ENCODE results near the gene ZNF577.
"Not testable (repeated sequence)": the region's sequence is repeated elsewhere in the genome, so short reads cannot be mapped to it uniquely, and the experiment has no call there.

Gene ZNF577

DNA sequence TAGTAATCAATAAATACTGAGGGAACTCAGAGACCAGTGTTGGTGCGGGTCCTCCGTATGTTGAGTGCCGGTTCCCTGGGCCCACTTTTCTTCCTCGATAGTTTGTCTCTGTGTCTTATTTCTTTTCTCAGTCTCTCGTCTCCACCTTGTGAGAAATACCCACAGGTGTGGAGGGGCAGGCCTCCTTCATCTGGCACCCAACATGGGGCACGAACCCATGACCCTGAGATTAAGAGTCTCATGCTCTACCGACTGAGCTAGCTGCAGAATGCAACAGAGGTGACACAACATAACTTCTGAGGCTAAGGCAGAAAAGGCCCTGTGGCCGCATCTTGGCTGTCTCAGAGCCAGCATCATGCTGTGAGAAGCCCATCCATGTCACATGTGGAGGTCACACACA lies 34.2 kb upstream of the ZNF577 start:
- no peak for DNase-seq (ENCODE audit: extremely low read depth, insufficient read length)
- Histone ChIP-seq H3K27me3 (replicated peaks; ENCODE audit: control insufficient read depth, insufficient read depth, low read length) (no peaks in the 10 kb centered on the region), H3K4me3 (replicated peaks; ENCODE audit: low read depth, low read length) (no peak overlapping the region), H3K36me3 (ENCODE audit: control insufficient read depth, insufficient read depth, low read length) (no peaks in the 10 kb centered on the region)
- TF ChIP-seq, protein P1, sequence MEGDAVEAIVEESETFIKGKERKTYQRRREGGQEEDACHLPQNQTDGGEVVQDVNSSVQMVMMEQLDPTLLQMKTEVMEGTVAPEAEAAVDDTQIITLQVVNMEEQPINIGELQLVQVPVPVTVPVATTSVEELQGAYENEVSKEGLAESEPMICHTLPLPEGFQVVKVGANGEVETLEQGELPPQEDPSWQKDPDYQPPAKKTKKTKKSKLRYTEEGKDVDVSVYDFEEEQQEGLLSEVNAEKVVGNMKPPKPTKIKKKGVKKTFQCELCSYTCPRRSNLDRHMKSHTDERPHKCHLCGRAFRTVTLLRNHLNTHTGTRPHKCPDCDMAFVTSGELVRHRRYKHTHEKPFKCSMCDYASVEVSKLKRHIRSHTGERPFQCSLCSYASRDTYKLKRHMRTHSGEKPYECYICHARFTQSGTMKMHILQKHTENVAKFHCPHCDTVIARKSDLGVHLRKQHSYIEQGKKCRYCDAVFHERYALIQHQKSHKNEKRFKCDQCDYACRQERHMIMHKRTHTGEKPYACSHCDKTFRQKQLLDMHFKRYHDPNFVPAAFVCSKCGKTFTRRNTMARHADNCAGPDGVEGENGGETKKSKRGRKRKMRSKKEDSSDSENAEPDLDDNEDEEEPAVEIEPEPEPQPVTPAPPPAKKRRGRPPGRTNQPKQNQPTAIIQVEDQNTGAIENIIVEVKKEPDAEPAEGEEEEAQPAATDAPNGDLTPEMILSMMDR (IDR thresholded peaks at IDR 0.05; ENCODE audit: insufficient read depth, low read length, poor library complexity, severe bottlenecking) = no peak

DNA sequence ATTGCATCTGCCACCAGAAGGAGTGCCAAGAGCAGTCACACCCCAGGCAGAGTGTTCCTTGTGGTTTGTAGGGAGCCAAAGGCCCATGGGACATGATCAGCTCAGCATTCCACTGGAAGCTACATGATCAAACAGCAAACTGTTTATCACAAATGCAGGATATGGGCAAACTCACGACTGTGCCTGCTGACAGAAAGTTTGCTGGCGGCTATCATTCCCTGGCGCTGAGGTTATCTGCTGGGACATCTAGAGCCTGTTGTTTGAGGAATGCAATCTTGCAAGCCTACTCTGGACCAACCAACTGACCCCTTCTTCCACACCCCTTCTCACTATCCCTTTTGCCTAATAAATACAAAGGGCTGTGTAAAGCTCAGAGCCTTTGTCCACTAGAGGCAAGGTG lies 31.9 kb upstream of the ZNF577 start:
- no peak overlapping the region for H3K4me3 ChIP-seq (replicated peaks; ENCODE audit: low read depth, low read length)
- no peak for DNase-seq (ENCODE audit: extremely low read depth, insufficient read length)
- no peaks in the 10 kb centered on the region for H3K36me3 ChIP-seq (ENCODE audit: control insufficient read depth, insufficient read depth, low read length)
- H3K27me3 ChIP-seq (replicated peaks; ENCODE audit: control insufficient read depth, insufficient read depth, low read length) = no peaks in the 10 kb centered on the region
- TF ChIP-seq, protein P1 (IDR thresholded peaks at IDR 0.05; ENCODE audit: insufficient read depth, low read length, poor library complexity, severe bottlenecking) = no peak

- TF ChIP-seq, protein P1 (IDR thresholded peaks at IDR 0.05; ENCODE audit: insufficient read depth, low read length, poor library complexity, severe bottlenecking) = no peak
- Histone ChIP-seq H3K4me3 (replicated peaks; ENCODE audit: low read depth, low read length) (no peak overlapping the region), H3K36me3 (ENCODE audit: control insufficient read depth, insufficient read depth, low read length) (no peaks in the 10 kb centered on the region), H3K27me3 (replicated peaks; ENCODE audit: control insufficient read depth, insufficient read depth, low read length) (no peaks in the 10 kb centered on the region)
- DNase-seq (ENCODE audit: extremely low read depth, insufficient read length) = no peak
Observed at GRCh38 chr19:51916167-51916566, 28.4 kb upstream of the ZNF577 start.

- no peak overlapping the region for H3K4me3 ChIP-seq (replicated peaks; ENCODE audit: low read depth, low read length)
- TF ChIP-seq, protein P1 (IDR thresholded peaks at IDR 0.05; ENCODE audit: insufficient read depth, low read length, poor library complexity, severe bottlenecking) = no peak
- H3K27me3 ChIP-seq (replicated peaks; ENCODE audit: control insufficient read depth, insufficient read depth, low read length) = no peaks in the 10 kb centered on the region
- H3K36me3 ChIP-seq (ENCODE audit: control insufficient read depth, insufficient read depth, low read length) = no peaks in the 10 kb centered on the region
- no peak for DNase-seq (ENCODE audit: extremely low read depth, insufficient read length)
Observed at GRCh38 chr19:51915324-51915867, 27.6 kb upstream of the ZNF577 start.

GRCh38 chr19:51907981-51908380 lies 20.2 kb upstream of the ZNF577 start:
- H3K27me3 ChIP-seq (replicated peaks; ENCODE audit: control insufficient read depth, insufficient read depth, low read length); DNase-seq (ENCODE audit: extremely low read depth, insufficient read length); H3K4me3 ChIP-seq (replicated peaks; ENCODE audit: low read depth, low read length); H3K36me3 ChIP-seq (ENCODE audit: control insufficient read depth, insufficient read depth, low read length): not testable (repeated sequence)

- H3K36me3 ChIP-seq (ENCODE audit: control insufficient read depth, insufficient read depth, low read length); H3K27me3 ChIP-seq (replicated peaks; ENCODE audit: control insufficient read depth, insufficient read depth, low read length); H3K4me3 ChIP-seq (replicated peaks; ENCODE audit: low read depth, low read length); DNase-seq (ENCODE audit: extremely low read depth, insufficient read length): not testable (repeated sequence)
Observed at GRCh38 chr19:51906108-51906507, 18.4 kb upstream of the ZNF577 start.

DNA sequence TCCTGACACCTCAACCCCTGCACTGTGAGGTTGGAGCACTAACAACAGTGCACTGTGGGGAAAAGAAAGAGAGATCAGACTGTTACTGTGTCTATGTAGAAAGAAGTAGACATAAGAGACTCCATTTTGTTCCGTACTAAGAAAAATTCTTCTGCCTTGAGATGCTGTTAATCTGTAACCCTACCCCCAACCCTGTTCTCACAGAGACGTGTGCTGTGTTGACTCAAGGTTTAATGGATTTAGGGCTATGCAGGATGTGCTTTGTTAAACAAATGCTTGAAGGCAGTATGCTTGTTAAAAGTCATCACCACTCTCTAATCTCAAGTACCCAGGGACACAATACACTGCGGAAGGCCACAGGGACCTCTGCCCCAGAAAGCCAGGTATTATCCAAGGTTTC lies 17.9 kb upstream of the ZNF577 start:
- DNase-seq (ENCODE audit: extremely low read depth, insufficient read length); H3K27me3 ChIP-seq (replicated peaks; ENCODE audit: control insufficient read depth, insufficient read depth, low read length); H3K36me3 ChIP-seq (ENCODE audit: control insufficient read depth, insufficient read depth, low read length); H3K4me3 ChIP-seq (replicated peaks; ENCODE audit: low read depth, low read length): not testable (repeated sequence)
